Heart right ventricle (tissue), 16 donors: ENCODE measurements around the gene TK1. TPM values are rescaled to one million over a fixed set of nuclear protein-coding genes. Genes with fewer than 3 reads are reported as not detected.

ENCODE experiments used
- ATAC-seq, 8 donors: fragments of 200-7000 bp; cut with Tn5 transposase; one replicate each; pipeline ENCODE4 v1.9.1; 2020; ENCODE audit warnings: mild to moderate bottlenecking in 8 of 8, moderate library complexity in 8 of 8, moderate number of reproducible peaks in 1 of 8
- DNase-seq, 2 donors: peaks; one replicate each; pipeline ENCODE4 v3.0.0-alpha.2; 2020
- H3K27ac ChIP-seq, 10 donors: fragments of 200-600 bp; sonication (generic) in 2 of 10; one replicate each; pipeline versions ENCODE4 v1.5.0 to v1.8.0; 2020 to 2022; ENCODE audit warnings: mild to moderate bottlenecking in 3 of 10
- H3K27me3 ChIP-seq, 7 donors: fragments of 200-600 bp; one replicate each; pipeline ENCODE4 v1.8.0; 2021 to 2022; ENCODE audit warnings: mild to moderate bottlenecking in 2 of 7
- H3K36me3 ChIP-seq, 9 donors: fragments of 200-600 bp; sonication (generic) in 1 of 9; one replicate each; pipeline versions ENCODE4 v1.5.0 to v1.8.0; 2020 to 2022; ENCODE audit warnings: mild to moderate bottlenecking in 2 of 9
- H3K4me1 ChIP-seq, 9 donors: fragments of 200-600 bp; sonication (generic) in 1 of 9; one replicate each; pipeline versions ENCODE4 v1.5.0 to v1.8.0; 2020 to 2022; ENCODE audit warnings: mild to moderate bottlenecking in 4 of 9
- H3K4me3 ChIP-seq, 10 donors: fragments of 200-600 bp; sonication (generic) in 2 of 10; one replicate each; pipeline versions ENCODE4 v1.5.0 to v1.8.0; 2020 to 2022; ENCODE audit warnings: mild to moderate bottlenecking in 7 of 10, moderate library complexity in 2 of 10
- H3K9me3 ChIP-seq, 11 donors: fragments of 200-600 bp in 10 of 11; sonication (generic) in 2 of 11; one replicate each; pipeline versions ENCODE4 v1.5.0 to v1.8.0; 2013 to 2022; ENCODE audit warnings: mild to moderate bottlenecking in 2 of 11, control low read depth in 1 of 11, moderate library complexity in 1 of 11
- WGBS, 2 donors: extraction: QIAGEN DNeasy Blood & Tissue Kit; methylation state at CpG; one replicate each; pipeline ENCODE4 v1.1.7; 2013; ENCODE audit warnings: inconsistent platforms in 1 of 2; 5-methylcytosine and 5-hydroxymethylcytosine counted together
- intact Hi-C, 10 donors: fragments of 100-400 bp; cut with DNase I; formaldehyde crosslinking; loops; one replicate each; pipeline versions ENCODE4 v1.11.1 to v1.14.2; 2022
- polyA plus RNA-seq, 2 donors: library from polyadenylated mRNA; stranded (reverse); fragments of 200-250 nt; gene quantifications; one replicate each; pipeline ENCODE4 v1.2.3, GENCODE V29; 2013
- total RNA-seq, 10 donors: library from RNA; stranded (reverse); fragmentation: NEBNext Ultra II Directional in 3 of 10; extraction: Animal tissue kit (Norgen Biotek cat#: 25700) in 3 of 10; gene quantifications; one replicate each; pipeline versions ENCODE4 v1.2.1 to v1.2.4, GENCODE V29; 2021 to 2023
- TF ChIP-seq, protein P1 (sequence below), 9 donors: fragments of 200-600 bp; sonication (generic) in 2 of 9; IDR thresholded peaks; one replicate each; pipeline versions ENCODE4 v1.5.0 to v1.8.0; 2021 to 2022; ENCODE audit warnings: antibody characterized with exemption in 9 of 9, mild to moderate bottlenecking in 5 of 9, moderate library complexity in 1 of 9
- donor health status: Arrhythmogenic right ventricular cardiomyopathy.
- donor health status: ischemic (EF 13 %, LVEDD 7.1; RV severe dilation, severe dysfunction).
- donor health status: healthy with polysubstance abuse.
- donor health status: DM: no; HTN: yes; CAD: no.
- donor health status: DM: no; HTN: no; CAD: no.
- donor health status: ischemic (EF 25% LVEDD 6.9; RV normal size, moderate dysfunction).
- donor health status: ischemic (EF 25% LVEDD 5.7; RV mildly dilated, moderate dysfunction).
- donor health status: healthy.
- donor health status: DM: yes; HTN: yes; CAD: no.
- donor health status: Ischemic cardiomyopathy.
- donor health status: ischemic (EF 35%, LVEDD 5.7; RV mildly dilated, moderate dysfunction).
- donor health status: nonischemic (EF 11% LVEDD 7.7; RV severe dilation, severe dysfunction).
- donor health status: DM: yes; HTN: yes; CAD: no.
- donor health status: PGD.
- donor health status: ischemic (EF 29% LVEDD 5.4; RV normal size, mild dysfunction).
- donor health status: nonischemic (EF 23%, LVEDD 6.1; RV moderate dilation, normal function).

The TK1 gene
- total and polyA plus RNA-seq, 12 donors, result 0.33 to 12.7 (median 1.2) TPM

DNA sequence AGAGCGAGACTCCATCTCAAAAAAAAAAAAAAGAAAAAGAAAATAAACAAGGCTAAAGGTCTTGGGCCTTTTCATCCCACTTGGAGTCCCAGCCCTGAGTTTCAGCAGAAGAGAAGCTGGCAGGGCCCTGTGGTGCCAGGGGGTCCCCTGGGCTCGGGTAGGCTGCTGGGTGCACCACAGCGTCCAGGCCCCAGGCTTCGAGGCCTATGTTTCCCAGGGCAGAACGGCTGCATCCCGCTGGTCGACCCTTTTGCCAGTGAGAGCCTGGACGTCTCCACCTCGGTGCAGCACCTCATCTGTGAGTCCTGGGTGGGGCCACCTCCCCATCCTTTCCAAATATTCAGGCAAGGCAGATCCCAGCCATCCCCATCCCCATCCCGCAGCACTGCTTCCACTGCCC lies 46.8 kb upstream of the TK1 start:
- Histone ChIP-seq H3K27me3 (peaks cover 18 to 41% (median 37%) of the 10 kb centered on the region in 7 donors), H3K27ac (no peak overlapping the region), H3K4me3 (no peak overlapping the region), H3K4me1 (peaks cover 0 to 17% (median 5%) of the 10 kb centered on the region in 9 donors), H3K36me3 (no peaks in the 10 kb centered on the region), H3K9me3 (no peaks in the 10 kb centered on the region)
- DNase-seq (no peak), ATAC-seq (no peak)
- intact Hi-C loops, result no loop called here
- TF ChIP-seq, protein P1, sequence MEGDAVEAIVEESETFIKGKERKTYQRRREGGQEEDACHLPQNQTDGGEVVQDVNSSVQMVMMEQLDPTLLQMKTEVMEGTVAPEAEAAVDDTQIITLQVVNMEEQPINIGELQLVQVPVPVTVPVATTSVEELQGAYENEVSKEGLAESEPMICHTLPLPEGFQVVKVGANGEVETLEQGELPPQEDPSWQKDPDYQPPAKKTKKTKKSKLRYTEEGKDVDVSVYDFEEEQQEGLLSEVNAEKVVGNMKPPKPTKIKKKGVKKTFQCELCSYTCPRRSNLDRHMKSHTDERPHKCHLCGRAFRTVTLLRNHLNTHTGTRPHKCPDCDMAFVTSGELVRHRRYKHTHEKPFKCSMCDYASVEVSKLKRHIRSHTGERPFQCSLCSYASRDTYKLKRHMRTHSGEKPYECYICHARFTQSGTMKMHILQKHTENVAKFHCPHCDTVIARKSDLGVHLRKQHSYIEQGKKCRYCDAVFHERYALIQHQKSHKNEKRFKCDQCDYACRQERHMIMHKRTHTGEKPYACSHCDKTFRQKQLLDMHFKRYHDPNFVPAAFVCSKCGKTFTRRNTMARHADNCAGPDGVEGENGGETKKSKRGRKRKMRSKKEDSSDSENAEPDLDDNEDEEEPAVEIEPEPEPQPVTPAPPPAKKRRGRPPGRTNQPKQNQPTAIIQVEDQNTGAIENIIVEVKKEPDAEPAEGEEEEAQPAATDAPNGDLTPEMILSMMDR (IDR thresholded peaks at IDR 0.05), result no peak
- WGBS, 2 donors, result 92 to 93% methylated on average over 10 of the region's 10 CpGs

DNA sequence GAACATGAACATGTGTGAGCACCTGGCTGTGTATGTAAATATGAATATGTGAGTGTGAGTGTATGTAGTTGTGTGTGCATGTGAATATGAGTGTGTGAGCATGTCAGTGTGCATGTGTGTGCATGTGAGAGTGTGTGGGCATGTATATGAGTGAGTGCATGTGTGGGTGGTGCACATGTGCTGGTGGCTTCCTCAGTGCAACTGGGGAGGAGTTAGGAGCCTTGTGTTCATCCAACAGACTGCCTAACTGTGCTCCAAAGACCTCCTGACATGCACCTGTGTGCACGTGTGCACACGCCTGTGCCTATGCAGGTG lies 46.0 kb upstream of the TK1 start:
- Histone ChIP-seq H3K36me3 (no peaks in the 10 kb centered on the region), H3K4me3 (no peak overlapping the region), H3K4me1 (peaks cover 0 to 17% (median 5%) of the 10 kb centered on the region in 9 donors), H3K27ac (no peak overlapping the region), H3K9me3 (no peaks in the 10 kb centered on the region), H3K27me3 (peaks cover 18 to 41% (median 37%) of the 10 kb centered on the region in 7 donors)
- DNase-seq (no peak), ATAC-seq (no peak)
- WGBS, 2 donors, result 89 to 97% methylated on average over 2 of the region's 2 CpGs
- intact Hi-C loops, result no loop called here
- TF ChIP-seq, protein P1 (IDR thresholded peaks at IDR 0.05), result no peak

DNA sequence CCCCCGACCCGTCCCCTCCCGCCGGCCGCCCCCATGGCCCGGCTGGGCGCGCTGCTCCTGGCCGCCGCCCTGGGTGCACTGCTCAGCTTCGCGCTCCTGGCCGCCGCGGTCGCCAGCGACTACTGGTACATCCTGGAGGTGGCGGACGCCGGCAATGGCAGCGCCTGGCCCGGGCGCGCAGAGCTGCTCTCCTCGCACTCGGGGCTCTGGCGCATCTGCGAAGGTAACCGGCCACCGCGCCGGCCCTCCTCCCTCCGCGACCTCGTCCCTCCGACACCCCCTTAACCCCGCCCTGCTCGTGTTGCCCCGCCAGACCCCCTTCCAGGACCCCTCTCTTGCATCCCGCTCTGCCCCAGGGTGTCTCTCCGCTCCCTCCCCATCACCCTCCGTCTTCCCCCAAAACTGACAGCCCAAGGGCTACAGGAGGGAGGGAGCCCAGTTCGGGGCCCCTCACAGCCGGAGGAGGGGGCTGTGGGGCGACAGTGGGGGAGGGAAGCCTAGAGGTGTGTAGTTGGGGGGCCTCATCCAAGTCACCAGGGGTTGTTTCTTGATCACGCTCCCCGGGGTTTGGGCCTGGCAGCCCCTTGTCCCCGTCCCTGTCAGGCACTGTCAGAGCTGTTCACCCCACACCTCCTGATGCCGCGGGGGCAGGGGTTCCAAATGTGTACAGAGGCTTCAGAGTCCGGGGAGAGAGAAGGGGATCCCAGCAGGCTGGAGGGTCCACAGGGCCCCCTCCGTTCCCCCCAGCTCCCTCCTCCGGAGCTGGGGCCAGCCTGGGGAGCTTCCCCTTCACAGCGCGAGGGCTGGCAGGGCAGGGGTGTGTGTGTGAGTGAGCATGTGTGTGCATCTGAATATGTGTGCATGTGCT lies 45.4 kb upstream of the TK1 start:
- Histone ChIP-seq H3K4me1 (peaks cover 0 to 22% (median 5%) of the 10 kb centered on the region in 9 donors), H3K9me3 (no peaks in the 10 kb centered on the region), H3K27ac (no peak overlapping the region), H3K4me3 (no peak overlapping the region), H3K36me3 (no peaks in the 10 kb centered on the region), H3K27me3 (peaks cover 18 to 41% (median 37%) of the 10 kb centered on the region in 7 donors)
- DNase-seq (no peak), ATAC-seq (no peak)
- TF ChIP-seq, protein P1 (IDR thresholded peaks at IDR 0.05), result no peak
- intact Hi-C loops, result no loop called here
- WGBS, 2 donors, result 18 to 26% methylated on average over 30 to 55 of the region's 55 CpGs

DNA sequence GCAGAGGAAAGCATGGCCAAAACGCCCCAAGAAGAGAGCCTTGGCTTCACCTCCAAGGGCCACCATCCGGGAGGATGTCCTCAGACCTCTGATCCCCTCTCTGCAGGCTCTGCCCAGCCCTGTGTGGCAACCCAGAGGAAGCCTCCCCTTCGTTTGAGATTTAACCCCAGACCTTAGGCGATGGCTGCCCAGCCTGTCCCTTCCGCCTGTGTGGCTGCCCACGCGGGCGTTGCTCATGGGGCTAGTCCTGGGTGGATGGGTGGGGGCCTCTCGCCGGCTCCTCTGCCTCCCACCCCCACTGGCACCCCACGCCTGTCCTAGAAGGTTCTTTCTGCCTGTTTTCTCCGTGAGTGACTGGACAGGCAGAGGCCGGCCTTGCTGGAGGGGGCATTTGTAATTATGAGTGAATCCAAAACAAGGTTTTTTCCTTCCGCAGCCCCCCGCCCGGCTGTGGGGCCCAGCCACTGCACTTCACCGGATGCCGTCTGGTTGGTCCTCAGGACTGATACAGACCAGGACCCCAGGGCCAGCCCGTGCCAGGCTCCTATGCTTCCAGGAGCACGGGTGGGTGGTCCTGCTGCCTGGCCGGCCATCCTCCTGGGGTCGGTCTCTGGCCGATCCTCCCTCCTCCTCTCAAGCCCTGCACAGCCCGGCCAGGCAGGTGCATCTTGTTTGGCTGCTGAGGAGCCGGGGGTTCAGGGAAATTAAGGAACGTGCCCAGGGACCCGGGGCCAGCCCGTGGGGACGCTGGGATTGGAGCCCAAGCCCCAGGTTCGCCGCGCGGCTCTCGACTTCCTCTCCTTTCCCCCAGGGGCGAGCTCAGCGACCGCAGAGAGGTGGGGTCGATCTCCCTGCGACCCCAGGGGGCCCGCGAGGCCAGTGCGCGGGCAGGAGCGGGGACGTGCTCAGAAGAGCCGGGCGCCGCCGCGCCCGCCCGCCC lies 44.4 kb upstream of the TK1 start, which contains the start of gene TMEM235:
Gene TMEM235, plus strand, starts transcription at position 636 of the 940 bp plus-strand sequence. CDS start 393 bp downstream, outside the sequence.
- Histone ChIP-seq H3K36me3 (no peaks in the 10 kb centered on the region), H3K9me3 (no peaks in the 10 kb centered on the region), H3K4me1 (peaks cover 0 to 30% (median 5%) of the 10 kb centered on the region in 9 donors), H3K4me3 (no peak within 1 kb of the TSS), H3K27ac (no peak within 1 kb of the TSS), H3K27me3 (peaks cover 18 to 41% (median 37%) of the 10 kb centered on the region in 7 donors)
- ATAC-seq (peak in 1 of 8 donors; percentile 35), DNase-seq (no peak)
- intact Hi-C loops, result no loop called here
- TF ChIP-seq, protein P1 (IDR thresholded peaks at IDR 0.05), result no peak
- WGBS, 2 donors, result 21 to 27% methylated on average over 33 to 52 of the region's 52 CpGs
